Esophagus squamous epithelium (tissue), 5 donors: ENCODE data around the gene TMOD4. TPM values are rescaled to one million over a fixed set of nuclear protein-coding genes. Genes with fewer than 3 reads are reported as not detected.

ENCODE experiments used
- DNase-seq: peaks from one replicate; lab custom pipeline; 2025; lab: John Stamatoyannopoulos, UW
- H3K27ac ChIP-seq, 4 donors: fragments of 200-600 bp; sonication (generic); one replicate each; pipeline ENCODE4 v1.5.1; 2016 to 2019; ENCODE audit warnings: mild to moderate bottlenecking in 1 of 4
- H3K27me3 ChIP-seq, 4 donors: fragments of 200-600 bp; sonication (generic); 1 replicate in 3 of 4; 2 replicates in 1 of 4; pipeline versions ENCODE4 v1.5.1 to v1.6.0; 2017 to 2021; ENCODE audit warnings: antibody characterized with exemption in 1 of 4
- H3K36me3 ChIP-seq, 3 donors: fragments of 200-600 bp; sonication (generic); one replicate each; pipeline ENCODE4 v1.5.1; 2016 to 2019
- H3K4me1 ChIP-seq, 3 donors: fragments of 200-600 bp; sonication (generic); one replicate each; pipeline ENCODE4 v1.5.1; 2017 to 2019
- H3K4me3 ChIP-seq, 4 donors: fragments of 200-600 bp; sonication (generic); 1 replicate in 3 of 4; 2 replicates in 1 of 4; pipeline ENCODE4 v1.5.1; 2016 to 2019; ENCODE audit warnings: mild to moderate bottlenecking in 2 of 4, moderate library complexity in 1 of 4
- H3K9me3 ChIP-seq, 3 donors: fragments of 200-600 bp; sonication (generic); one replicate each; pipeline ENCODE4 v1.5.1; 2016 to 2019
- CTCF ChIP-seq, 6 experiments: fragments of 450-650 bp in 4 of 6; fragments of 200-600 bp in 2 of 6; sonication (generic) in 2 of 6; IDR thresholded peaks; one replicate each; pipeline ENCODE4 v1.5.1; 2016 to 2019; ENCODE audit warnings: antibody characterized with exemption in 6 of 6, mild to moderate bottlenecking in 4 of 6, moderate library complexity in 4 of 6
- POLR2A ChIP-seq, 4 donors: fragments of 450-650 bp; IDR thresholded peaks; one replicate each; pipeline ENCODE4 v1.6.1; 2017; ENCODE audit warnings: antibody characterized with exemption in 4 of 4, mild to moderate bottlenecking in 4 of 4, moderate library complexity in 3 of 4
- WGBS, 2 donors: methylation state at CpG; one replicate each; pipeline ENCODE4 v1.1.5; 2018; 5-methylcytosine and 5-hydroxymethylcytosine counted together
- intact Hi-C: fragments of 100-400 bp; cut with DNase I; formaldehyde crosslinking; loops from one replicate; pipeline ENCODE4 v1.15.0; 2022
- total RNA-seq, 4 donors: library from RNA; depleted of rRNA; stranded (reverse); fragments of >200 nt; gene quantifications; one replicate each; pipeline ENCODE4 v1.1.0, GENCODE V29; 2016
- donor health status: DM: yes; HTN: yes; CAD: no.

Gene TMOD4
- total RNA-seq, 4 donors from 2014 or later: not detected

- Histone ChIP-seq H3K36me3 (peaks cover 0 to 25% (median 0%) of the 10 kb centered on the region in 3 donors), H3K4me1 (peaks cover 0 to 23% (median 10%) of the 10 kb centered on the region in 3 donors), H3K4me3 (no peak overlapping the region), H3K9me3 (no peaks in the 10 kb centered on the region), H3K27ac (no peak overlapping the region), H3K27me3 (no peaks in the 10 kb centered on the region)
- WGBS, 2 donors: 84 to 88% methylated on average over 7 to 8 of the region's 12 CpGs
- DNase-seq: no peak
- TF ChIP-seq CTCF (IDR thresholded peaks at IDR 0.05): no peak
- no peak for TF ChIP-seq POLR2A (IDR thresholded peaks at IDR 0.05)
- intact Hi-C loops: loop anchor here (10.0 kb wide), 1 partner anchor 111 kb away; no protein-coding TSS in a partner anchor
Observed at GRCh38 chr1:151135433-151136385, 40.1 kb downstream of the TMOD4 start.

GRCh38 chr1:151134991-151135390 is 40.8 kb downstream of the TMOD4 start:
- peaks cover 0 to 27% (median 16%) of the 10 kb centered on the region in 3 donors for H3K4me1 ChIP-seq
- H3K36me3 ChIP-seq: peaks cover 0 to 25% (median 0%) of the 10 kb centered on the region in 3 donors
- H3K27ac ChIP-seq: no peak overlapping the region
- no peaks in the 10 kb centered on the region for H3K9me3 ChIP-seq
- H3K4me3 ChIP-seq: no peak overlapping the region
- WGBS, 2 donors: 93 to 94% methylated on average over 2 to 6 of the region's 7 CpGs
- no peak for TF ChIP-seq CTCF (IDR thresholded peaks at IDR 0.05)
- TF ChIP-seq POLR2A (IDR thresholded peaks at IDR 0.05): no peak
- H3K27me3 ChIP-seq: no peaks in the 10 kb centered on the region
- intact Hi-C loops: loop anchor here (10.0 kb wide), 1 partner anchor 110 kb away; no protein-coding TSS in a partner anchor
- DNase-seq: no peak

GRCh38 chr1:151134396-151134795 is 41.4 kb downstream of the TMOD4 start:
- no peak for DNase-seq
- Histone ChIP-seq H3K4me1 (peaks cover 0 to 27% (median 16%) of the 10 kb centered on the region in 3 donors), H3K4me3 (no peak overlapping the region), H3K36me3 (peaks cover 0 to 25% (median 0%) of the 10 kb centered on the region in 3 donors), H3K9me3 (no peaks in the 10 kb centered on the region), H3K27ac (no peak overlapping the region), H3K27me3 (no peaks in the 10 kb centered on the region)
- TF ChIP-seq CTCF (IDR thresholded peaks at IDR 0.05) (no peak), POLR2A (IDR thresholded peaks at IDR 0.05) (no peak)
- intact Hi-C loops: loop anchor here (10.0 kb wide), 1 partner anchor 110 kb away; no protein-coding TSS in a partner anchor
- WGBS, 2 donors: 80 to 97% methylated on average over 1 to 3 of the region's 3 CpGs

- intact Hi-C loops: loop anchor here (10.0 kb wide), 1 partner anchor 108 kb away; no protein-coding TSS in a partner anchor
- Histone ChIP-seq H3K4me1 (peaks cover 0 to 27% (median 16%) of the 10 kb centered on the region in 3 donors), H3K27me3 (no peaks in the 10 kb centered on the region), H3K4me3 (peak overlapping the region in 1 of 4 donors; percentile 47), H3K36me3 (peaks cover 0 to 21% (median 0%) of the 10 kb centered on the region in 3 donors), H3K9me3 (no peaks in the 10 kb centered on the region), H3K27ac (no peak overlapping the region)
- WGBS, 2 donors: 92 to 96% methylated on average over 12 to 13 of the region's 65 CpGs
- TF ChIP-seq CTCF (IDR thresholded peaks at IDR 0.05) (no peak), POLR2A (IDR thresholded peaks at IDR 0.05) (no peak)
- DNase-seq: no peak
Observed at GRCh38 chr1:151133018-151133806, 42.6 kb downstream of the TMOD4 start.
